ENCODE results near the gene CNTN4.

CNTN4 gene

DNA sequence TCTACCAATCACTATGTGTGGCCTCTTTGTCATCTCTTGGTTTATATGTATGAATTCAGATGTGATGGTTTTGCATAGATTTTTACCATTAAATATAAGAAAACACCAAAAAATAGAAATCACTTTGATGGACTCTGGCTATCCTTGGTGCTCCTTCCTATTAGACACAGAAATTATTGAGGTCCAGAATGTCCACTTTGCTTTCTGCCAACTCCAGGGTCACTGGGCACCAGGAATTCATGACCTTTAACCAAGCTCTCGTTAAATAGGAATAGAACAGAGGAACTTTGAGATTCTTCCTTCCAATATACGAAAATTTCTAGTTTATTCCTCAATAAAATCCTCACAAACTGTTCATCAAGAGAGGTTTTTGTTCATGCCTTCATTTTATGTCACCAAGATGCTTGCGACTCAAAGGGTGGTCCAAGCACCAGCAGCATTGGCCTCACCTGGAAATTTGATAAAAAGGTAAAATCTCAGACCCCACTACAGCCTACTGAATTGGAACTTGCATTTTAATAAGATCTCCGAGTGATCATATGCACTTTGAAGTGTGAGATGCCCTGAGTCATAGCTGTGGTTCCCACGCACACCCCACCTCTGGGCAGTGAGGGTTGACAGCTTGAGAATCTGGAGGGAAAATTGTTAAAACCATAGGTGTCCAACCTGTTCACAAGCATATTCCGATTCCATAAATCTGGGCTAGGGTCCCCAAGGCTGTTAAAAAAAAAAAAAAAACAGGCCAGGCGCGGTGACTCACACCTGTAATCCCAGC is 725.0 kb downstream of the CNTN4 start:
- DNase-seq: no peak

DNA sequence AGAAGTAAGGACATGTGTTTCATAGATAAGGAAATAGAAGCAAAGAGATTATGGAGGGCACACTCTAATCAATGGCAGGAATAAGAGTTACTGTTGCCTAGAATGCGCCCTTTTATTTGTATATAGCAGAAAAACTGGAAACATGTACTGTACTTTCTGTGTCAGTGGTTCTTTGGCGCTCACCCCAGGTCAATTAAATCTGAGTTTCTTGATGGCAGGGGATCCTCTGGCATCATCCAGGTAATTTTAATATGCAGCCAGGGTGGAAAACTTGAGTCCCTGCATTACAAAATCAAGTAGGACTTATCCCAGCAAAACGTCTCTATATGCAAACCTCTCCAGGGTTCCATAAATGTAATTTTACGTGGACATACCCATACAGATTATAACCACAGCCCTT is 727.4 kb downstream of the CNTN4 start:
- DNase-seq: no peak

DNA sequence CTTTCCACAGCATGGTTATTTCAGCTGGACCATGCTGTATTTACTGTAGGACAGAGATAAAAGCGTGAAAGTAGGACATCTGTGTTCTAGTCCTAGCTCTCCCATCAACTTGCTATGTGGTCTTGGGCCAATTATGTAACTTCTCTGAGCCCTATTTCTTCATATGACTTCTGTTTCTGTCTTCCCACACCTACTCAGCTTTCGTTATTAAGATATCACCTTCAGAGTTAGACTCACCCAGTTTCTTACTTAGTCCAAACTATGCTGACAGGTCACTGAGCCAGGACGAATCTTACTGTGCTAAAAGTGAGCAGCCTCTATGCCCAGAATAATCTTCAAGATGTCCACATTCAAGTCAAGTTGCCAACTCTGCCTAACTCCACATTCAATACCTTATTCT is 727.8 kb downstream of the CNTN4 start:
- no peak for DNase-seq

DNA sequence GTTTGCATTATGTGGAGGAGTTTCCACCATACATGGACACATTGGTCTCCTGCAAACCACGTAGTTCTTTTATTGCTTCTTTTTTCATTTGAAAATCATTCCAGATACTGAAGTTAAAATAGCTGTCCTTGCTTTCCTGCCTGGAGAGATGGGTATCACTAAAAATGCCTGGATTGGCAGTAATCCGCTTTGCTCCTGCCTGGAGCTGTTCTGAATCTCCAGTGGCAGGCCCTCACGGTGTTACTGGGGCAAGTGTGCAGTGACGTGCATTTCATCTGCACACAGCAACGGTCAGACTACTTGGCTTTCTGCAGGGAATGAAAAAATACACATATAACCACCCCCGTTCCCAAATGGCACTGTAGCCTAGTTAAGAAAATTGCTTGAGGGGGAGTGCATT is 738.6 kb downstream of the CNTN4 start:
- no peak for DNase-seq

DNA sequence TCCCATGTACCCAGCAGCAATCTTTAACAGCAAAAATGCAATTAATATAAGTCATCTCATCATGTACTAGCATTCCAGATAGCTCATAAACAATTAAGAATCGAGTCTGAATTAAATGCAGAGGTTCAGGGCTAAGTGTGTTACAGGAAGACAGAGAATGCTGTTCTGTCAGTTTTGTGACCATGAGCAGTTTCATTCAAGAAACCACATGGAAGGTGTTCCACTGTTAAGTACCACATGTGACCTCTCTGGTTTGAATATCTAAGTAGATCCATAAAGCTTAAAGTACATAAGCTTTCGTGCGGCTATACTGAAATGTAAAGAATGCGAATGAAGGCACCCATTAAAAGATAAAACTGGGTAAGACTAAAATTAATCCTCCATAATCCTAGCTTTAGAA is 739.2 kb downstream of the CNTN4 start:
- no peak for DNase-seq

DNA sequence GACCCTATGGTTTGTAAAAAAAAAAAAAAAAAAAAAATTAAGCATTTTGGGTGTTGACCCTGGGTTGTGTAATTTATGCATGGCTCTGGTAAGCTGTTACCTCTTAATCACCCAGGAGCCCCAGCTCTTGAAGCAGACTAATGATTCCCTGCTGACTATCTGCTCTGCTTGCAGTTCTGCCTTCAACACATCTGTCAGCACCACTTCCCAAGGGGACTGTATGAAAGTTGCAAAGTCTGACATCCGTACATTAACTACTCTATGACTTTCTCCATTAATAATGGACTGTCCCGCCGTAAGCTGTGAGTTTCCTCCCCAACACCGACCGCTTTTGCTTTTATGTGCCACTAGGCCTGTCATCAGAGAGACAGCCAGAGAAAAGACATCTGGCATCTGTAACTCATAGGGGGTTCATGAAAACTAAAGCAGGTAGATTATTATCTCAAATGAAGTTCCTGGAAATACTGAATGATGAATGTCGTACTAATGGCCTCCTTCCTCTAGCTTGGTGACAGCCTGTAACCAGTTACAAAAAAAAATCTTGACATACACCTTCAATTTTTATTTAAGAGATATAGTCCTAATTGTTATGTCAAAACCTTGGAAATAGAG is 740.0 kb downstream of the CNTN4 start:
- DNase-seq: no peak

DNA sequence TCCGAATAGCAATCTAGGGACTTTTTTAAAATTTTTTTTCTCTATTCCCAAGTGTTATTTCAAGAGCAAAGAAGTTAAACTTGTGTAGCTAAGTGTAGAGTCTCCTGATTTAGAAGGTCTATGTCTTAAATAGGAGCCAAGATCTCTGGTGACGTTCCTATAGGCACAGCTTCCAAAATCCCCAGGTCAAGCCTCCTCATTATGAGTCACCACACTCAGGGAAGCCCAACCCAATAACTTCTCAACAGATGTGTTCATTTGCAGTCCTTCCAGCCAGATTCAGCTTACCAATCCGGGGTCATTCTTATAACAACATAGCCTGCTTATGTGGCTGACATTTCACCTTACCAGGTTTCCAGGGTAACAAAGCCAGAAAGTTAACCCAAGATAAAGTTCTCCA is 741.2 kb downstream of the CNTN4 start:
- DNase-seq: no peak

DNA sequence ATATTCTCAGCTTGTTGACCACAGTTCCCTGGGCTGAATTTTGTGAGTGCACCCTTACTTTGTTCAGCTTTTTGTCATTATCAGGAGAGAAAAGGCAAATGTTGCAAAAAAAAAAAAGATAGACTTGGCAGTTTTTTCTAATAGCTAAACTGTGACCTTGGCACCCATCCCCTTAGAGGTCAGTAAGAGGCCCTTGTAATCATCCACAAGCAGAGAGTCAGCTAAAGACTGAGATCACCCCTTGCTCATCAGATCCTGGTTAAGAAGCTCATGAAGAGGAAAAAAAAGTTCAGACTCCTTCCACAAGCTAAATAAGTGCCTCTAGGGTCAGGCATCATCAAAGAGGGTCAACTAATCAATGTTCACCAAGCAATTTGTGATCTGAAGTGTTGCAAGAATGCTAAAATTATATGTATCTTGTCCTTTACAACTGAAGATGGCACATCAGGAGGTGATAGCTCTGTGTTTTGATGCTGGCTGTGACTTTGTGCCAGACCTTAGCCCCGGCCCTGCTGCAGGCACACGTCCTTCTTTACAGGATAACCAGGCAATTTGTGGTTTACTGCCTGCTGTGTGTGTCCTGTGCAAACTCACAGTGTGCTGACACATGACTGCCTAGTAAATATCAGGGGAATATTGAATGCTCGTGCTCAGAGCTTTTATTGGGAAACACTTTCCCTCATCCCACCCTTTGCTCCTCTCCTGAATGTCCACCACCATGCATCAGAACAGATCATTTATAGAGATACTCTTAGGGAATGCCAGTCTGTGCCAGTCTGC is 748.6 kb downstream of the CNTN4 start:
- DNase-seq: no peak

DNA sequence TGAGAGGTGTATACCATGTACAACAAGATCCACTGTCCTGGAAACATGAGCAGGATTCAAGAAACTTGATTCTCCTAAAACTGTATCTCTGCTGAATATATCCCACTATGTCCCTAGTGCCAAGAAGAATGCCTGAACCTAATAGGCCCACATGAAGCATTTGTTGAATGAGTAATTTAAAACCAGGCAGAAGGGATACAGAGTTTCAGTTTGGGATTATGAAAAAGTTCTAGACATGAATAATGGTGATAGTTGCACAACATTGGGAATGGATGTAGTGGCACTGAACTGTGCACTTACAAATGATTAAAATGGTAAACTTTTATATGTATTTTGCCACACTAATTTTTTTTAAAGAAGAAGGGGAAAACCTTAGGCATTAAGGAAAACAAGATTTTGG is 750.4 kb downstream of the CNTN4 start:
- DNase-seq: no peak

DNA sequence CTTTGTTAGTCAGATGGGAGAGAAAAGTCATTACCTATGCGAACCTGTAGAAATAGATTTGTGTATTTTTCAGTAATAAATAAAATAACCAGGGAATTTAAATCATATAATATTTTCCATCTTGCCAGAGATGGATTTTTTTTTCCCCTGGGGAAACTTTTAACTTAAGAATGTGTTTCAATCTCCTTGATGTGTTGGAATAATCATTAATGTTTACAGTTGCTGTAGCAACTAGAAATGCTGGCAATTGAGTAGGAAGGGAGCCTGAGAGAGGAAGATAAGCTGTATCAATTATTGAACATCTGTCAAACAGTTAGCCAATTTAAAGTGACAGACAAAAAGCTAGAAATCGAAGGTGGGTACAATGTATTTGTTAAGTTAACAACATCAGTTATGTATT is 752.0 kb downstream of the CNTN4 start:
- DNase-seq: no peak

DNA sequence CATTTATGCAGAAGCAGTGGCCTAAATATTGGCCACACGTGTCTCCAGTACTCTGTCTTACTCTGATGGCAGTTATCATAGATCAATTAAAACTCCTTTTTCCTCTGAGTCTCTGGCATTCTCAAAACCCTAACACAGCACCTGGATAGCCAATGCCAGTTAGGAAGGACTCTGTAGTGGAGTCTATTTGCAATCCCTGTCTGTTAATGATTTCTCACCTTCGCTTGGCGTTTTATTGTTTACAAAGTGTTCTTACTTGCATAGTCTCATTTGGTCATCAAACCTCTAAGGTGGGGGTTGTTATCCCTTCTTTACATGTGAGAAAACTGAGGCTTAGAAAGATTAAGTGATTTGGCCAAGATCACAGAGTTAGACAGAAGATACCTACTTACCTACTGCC is 752.7 kb downstream of the CNTN4 start:
- DNase-seq: no peak

DNA sequence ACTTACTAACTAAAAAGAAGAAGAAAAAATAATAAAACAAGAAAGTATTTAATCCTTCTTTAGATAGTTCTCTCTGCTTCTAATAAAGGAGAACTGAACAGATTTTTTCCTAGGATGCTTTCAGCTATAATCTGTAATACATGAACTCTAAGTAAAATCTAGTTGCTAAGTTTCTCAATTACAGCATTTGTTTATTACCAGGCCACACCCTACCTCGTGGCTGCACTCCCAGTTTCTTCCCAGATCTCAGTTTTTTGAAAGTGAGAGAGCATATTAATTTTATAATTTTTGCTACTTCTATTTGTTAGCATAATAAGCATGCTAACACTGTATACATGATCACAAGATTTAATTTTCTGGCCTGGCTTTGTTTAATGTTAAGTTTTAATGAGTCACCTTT is 753.2 kb downstream of the CNTN4 start:
- DNase-seq: no peak

DNA sequence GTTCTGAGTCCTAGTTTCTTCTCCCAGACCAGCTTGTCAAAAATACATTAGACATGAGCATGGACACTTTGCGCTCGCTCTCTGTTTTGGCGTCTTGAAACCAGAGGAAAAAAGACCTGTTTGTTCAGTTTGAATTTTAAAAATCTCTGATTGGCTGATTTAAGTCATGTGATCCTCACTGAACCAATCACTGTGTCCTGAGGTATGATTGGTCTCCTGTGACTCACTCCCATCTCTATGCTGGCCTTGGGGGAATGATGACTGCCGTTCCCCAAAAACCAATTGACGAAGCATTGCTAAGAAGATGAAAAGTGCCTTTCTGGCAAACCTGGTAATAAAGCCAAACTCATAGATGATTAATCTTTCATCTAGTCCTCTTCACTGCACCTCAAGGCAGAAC is 755.0 kb downstream of the CNTN4 start:
- no peak for DNase-seq

DNA sequence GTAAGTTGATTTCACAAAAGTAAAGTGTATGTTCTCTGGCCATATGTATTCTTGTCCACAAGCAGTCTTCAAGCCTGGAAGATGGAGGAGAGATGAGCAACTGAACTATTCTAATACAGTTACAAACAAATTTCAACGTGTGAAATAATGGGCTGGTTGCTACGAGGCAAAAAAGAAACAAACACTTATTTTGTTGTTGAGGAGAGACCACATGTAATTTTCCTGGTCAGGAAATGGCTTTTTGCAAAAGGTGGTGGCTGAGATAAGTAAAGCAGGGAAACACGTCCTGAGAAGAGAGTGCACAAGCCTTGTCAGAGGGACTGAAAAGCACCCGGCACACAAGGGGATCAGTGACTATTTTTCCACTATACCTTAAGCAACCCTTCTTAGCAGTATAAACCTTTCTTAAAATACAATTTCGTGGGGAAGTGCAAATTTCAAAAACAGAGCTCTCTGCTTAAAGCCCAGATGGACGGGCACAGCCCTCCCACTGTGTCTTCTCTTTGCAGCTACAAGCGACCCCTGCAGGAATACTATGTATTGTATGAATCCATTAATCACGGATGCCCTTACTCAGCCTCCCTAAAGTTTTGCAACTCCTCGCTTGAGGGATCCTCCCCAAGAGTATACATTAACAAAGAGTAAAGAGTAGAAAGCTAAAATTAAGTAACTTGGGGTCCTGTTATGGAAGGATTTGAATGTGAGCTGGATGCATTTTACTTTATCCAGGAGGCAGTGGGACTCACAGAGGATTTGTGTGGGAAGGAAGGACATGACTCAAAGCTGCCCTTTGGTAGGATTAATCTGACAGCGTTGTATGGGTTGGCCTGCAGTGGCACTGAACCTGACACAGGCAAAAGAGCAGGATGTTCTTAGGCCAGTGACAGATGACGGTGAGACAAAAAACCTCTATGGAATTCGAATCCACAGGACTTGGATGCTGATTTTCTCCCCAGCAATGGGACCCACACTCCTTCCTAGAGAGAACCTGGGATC is 757.8 kb downstream of the CNTN4 start:
- DNase-seq: no peak

DNA sequence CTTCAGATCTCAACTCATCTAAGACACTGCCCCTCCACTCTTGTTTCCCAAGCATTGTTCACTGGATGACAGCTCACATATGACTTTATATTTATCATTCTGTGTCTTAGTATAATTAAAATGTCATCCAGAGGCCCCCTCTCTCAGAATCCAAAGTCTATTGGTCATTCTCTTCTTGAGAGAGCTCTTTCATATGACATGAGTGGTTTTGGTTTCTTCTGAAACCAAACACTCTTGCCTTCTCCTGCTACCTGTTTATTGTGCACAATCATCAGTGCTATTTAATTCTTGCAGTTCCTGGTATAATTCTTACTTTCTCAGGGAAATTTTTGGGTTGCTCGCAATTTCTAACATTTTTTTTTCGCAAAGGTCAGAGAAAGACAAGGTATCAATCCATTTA is 762.0 kb downstream of the CNTN4 start:
- DNase-seq: no peak

DNA sequence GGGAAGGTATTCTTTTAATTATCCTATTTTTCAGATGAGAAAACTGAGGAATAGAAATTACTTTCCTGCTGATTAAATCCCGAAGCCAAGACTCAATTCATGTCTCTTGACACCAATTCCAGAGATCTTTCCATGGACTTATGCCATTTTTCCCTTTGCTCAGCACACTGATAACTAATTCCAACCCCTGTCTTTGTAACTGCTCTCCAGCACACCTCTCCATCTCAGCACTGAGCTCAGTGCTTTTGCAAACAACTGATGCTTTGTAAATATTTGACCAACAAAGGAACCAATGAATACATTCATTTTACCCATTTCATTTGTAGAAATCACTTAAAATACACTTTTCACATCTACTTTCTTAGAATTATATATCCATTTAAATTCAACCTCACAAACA is 762.5 kb downstream of the CNTN4 start:
- no peak for DNase-seq

DNA sequence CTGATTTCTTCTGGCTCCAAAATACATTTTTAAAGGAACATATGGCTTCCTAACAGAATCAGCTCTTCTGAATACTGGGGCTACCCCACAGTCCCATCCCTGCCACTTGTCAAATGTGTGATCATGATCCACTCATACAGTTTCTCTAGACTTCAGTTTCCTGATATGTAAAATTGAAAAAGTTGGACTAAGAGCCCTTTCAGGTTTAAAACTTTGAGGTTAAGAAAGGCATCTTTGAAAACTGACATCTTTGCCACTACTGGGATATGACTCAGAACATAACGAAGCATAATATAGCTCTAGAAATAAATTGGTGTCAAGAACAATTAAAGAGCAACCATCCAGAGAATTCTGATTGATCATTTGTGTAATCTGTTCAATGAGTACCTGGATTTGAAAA is 763.3 kb downstream of the CNTN4 start:
- no peak for DNase-seq

DNA sequence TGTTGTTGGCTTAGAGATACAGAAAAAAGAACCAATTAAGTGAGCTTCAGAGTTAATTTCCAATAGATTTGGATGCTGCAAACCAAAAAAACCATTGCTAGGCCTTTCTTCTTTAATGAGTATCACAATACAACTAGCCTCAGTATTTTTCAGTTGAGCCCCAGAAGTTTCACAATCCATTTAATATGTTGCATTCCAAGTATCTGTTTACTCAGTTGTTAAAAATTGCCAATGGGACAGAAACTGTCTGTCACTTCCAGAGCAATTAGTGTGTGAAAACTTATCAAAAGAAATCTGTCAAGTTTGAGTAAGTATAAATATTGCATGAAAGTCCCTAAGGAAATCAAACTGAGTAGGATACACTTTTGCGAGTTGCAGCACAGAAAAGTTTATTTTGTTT is 763.7 kb downstream of the CNTN4 start:
- no peak for DNase-seq

DNA sequence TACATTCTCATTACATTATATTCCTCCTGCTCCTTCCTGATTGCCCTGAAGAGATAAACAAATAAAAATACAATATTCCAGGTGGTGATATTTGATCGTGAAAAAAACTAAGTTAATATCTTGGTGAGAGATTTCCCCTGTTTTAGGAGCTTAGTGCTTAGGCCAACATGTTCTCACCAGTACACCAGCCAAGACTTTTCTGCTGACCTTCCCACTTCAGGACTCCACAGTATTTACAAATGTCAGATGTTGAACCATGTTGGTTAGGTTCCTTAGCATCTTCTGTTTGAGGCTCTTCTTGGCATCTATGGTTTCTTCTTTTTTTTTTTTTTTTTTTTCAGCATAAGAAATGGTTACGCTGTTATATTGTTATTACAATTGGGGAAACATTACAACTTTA is 764.5 kb downstream of the CNTN4 start:
- no peak for DNase-seq

DNA sequence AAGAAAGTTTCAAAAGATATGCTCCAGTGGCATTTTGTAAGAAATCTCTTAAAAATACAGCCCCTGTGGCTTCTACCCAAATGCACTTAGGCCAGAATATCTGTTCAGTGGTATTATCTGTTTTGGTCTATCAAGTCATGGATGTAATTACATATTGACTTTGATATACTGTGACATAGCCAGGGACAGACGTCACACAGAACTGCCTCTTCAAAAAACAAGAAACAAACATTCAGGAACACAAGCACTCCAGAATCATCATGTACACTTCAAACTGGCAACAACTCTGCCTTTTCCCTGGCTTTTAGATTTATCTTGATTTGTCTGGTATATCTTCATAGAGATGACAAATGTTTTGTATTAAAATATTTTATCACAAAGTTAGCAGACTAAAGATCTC is 771.2 kb downstream of the CNTN4 start:
- DNase-seq: no peak

DNA sequence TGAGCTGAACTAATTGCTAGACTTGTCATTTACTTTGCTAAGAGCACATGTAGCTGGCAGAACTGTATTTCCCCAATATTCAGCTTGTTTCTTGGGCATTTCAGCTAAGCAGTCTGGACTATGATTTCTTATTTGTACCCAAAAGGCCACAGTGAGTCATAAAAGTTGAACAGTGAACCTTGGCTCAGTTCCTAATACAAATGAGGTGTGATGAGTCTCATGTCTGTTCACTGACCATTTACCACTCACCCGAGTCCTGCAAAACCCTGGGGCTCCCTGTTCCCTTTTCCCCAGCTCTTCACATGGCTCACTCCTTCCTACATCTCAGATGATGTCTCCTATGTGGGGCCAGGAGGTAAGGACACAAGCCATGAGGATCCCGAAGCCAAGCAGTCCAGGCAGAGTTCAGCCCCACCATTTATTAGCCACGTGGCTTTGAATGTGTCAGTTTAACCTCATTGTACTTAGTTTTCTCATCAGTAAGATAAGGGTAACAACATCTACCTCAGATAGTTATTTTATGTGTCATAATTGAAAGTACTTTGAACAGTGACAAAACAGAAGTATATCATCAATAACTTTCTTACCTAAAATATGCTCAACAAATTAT is 772.2 kb downstream of the CNTN4 start:
- DNase-seq: no peak

DNA sequence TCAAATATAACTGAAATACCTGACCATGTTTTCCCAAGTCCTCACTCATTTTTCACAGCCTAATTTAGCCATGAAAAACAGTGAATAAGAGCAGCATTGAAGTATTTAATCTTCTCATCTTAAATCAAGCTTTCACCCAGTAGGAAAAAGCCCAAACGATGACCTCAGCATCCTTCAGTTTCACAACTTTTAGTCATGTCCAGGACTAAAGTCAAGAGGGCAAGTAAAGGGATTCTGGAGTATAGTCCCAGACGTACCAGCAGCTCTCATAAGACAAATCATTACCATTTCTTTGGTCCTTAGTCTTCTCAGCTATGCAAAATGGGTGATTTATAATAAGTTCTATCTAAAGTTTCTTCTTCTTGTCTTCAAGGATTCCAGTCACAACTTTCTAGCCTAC is 774.2 kb downstream of the CNTN4 start:
- no peak for DNase-seq

DNA sequence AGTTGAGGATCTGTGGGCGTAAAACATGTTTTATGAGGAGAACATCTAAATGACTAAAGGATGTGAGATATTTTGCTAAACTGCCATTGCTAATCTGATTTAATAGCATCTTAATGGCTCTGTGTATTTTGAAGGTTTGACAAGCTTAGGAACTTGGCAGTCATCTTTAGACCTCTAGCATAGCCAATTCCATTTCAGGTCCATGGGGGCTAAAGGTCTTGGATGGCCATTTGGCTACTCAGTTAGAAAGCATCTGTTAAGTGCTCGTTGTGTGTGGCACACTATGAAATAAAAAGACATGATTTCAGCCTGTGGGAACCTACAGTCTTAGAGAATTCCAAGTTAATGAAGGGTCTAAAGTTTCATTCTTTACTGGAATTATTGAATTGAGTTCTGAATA is 775.3 kb downstream of the CNTN4 start:
- no peak for DNase-seq

Measured in 8988T (cell line).